ENCODE results near the gene SLC2A13. TPM values are rescaled to one million over a fixed set of nuclear protein-coding genes. Genes with fewer than 3 reads are reported as not detected.

SLC2A13 gene
- total and polyA plus RNA-seq, 4 donors: 1.9 to 20.2 (median 6.9) TPM

DNA sequence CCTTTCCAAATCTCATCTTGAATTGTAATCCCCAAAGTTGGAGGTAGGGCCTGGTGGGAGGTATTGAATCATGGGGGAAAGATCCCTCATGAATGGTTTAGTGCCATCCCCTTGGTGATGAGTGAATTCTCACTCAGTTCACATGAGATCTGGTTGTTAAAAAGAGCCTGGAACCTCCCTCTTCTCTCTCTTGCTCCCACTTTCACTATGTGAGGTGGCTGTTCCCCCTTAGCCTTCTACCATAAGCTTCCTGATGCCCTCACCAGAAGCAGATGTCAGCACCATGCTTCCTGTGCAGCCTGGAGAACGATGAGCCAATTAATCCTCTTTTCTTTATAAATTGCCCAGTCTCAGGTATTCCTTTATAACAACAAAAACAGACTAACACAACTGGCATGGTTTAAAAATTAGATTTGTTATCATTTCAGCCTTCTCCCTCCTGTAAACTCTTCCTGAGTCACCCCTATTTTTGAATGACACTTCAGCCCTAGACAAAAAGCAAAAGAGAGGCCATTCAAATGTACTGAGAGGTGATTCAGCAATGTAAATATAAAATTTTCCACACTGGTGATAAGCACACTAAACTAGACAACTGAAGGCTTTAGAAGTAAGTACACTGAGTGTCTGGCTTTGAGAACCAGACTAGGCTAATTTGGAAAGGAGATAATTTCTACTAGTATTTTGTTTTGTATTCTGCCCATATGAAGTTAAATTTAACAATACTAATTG, 274.1 kb downstream of the SLC2A13 start:
- Histone ChIP-seq H3K27ac (ENCODE audit: low read depth in 1 of 2, low read length in 2 of 2) (peak overlapping the region; percentile 76 to 87), H3K9ac (ENCODE audit: low read depth in 1 of 2, low read length in 2 of 2) (no peak overlapping the region), H3K4me1 (ENCODE audit: control insufficient read depth in 4 of 4, insufficient read depth in 4 of 4, low read length in 3 of 4) (peaks cover 5 to 26% (median 16%) of the 10 kb centered on the region in 4 donors), H3K4me3 (ENCODE audit: low read depth in 1 of 3, low read length in 3 of 3) (no peak overlapping the region), H3K9me3 (ENCODE audit: control insufficient read depth in 4 of 4, low read length in 3 of 4) (no peaks in the 10 kb centered on the region), H3K36me3 (ENCODE audit: control insufficient read depth in 4 of 4, insufficient read depth in 3 of 4, low read depth in 1 of 4, low read length in 3 of 4) (peaks cover 0 to 2% (median 0%) of the 10 kb centered on the region in 4 donors), H3K27me3 (ENCODE audit: control insufficient read depth in 4 of 4, insufficient read depth in 4 of 4, low read length in 3 of 4) (no peaks in the 10 kb centered on the region)
- TF ChIP-seq, protein P1, sequence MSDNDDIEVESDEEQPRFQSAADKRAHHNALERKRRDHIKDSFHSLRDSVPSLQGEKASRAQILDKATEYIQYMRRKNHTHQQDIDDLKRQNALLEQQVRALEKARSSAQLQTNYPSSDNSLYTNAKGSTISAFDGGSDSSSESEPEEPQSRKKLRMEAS (IDR thresholded peaks at IDR 0.05): peak; percentile 21
- peak in 1 of 2 donors; percentile 72 for TF ChIP-seq EGR1 (IDR thresholded peaks at IDR 0.05; ENCODE audit: low read depth in 2 of 2)
- peak; percentile 74 to 91 for TF ChIP-seq JUND (IDR thresholded peaks at IDR 0.05)
- TF ChIP-seq TAF1 (conservative IDR thresholded peaks at IDR 0.05): no peak
- TF ChIP-seq, protein P2, sequence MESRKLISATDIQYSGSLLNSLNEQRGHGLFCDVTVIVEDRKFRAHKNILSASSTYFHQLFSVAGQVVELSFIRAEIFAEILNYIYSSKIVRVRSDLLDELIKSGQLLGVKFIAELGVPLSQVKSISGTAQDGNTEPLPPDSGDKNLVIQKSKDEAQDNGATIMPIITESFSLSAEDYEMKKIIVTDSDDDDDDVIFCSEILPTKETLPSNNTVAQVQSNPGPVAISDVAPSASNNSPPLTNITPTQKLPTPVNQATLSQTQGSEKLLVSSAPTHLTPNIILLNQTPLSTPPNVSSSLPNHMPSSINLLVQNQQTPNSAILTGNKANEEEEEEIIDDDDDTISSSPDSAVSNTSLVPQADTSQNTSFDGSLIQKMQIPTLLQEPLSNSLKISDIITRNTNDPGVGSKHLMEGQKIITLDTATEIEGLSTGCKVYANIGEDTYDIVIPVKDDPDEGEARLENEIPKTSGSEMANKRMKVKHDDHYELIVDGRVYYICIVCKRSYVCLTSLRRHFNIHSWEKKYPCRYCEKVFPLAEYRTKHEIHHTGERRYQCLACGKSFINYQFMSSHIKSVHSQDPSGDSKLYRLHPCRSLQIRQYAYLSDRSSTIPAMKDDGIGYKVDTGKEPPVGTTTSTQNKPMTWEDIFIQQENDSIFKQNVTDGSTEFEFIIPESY (IDR thresholded peaks at IDR 0.05): no peak
- peak; percentile 65 for TF ChIP-seq YY1 (IDR thresholded peaks at IDR 0.05)
- TF ChIP-seq, protein P3, sequence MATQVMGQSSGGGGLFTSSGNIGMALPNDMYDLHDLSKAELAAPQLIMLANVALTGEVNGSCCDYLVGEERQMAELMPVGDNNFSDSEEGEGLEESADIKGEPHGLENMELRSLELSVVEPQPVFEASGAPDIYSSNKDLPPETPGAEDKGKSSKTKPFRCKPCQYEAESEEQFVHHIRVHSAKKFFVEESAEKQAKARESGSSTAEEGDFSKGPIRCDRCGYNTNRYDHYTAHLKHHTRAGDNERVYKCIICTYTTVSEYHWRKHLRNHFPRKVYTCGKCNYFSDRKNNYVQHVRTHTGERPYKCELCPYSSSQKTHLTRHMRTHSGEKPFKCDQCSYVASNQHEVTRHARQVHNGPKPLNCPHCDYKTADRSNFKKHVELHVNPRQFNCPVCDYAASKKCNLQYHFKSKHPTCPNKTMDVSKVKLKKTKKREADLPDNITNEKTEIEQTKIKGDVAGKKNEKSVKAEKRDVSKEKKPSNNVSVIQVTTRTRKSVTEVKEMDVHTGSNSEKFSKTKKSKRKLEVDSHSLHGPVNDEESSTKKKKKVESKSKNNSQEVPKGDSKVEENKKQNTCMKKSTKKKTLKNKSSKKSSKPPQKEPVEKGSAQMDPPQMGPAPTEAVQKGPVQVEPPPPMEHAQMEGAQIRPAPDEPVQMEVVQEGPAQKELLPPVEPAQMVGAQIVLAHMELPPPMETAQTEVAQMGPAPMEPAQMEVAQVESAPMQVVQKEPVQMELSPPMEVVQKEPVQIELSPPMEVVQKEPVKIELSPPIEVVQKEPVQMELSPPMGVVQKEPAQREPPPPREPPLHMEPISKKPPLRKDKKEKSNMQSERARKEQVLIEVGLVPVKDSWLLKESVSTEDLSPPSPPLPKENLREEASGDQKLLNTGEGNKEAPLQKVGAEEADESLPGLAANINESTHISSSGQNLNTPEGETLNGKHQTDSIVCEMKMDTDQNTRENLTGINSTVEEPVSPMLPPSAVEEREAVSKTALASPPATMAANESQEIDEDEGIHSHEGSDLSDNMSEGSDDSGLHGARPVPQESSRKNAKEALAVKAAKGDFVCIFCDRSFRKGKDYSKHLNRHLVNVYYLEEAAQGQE (IDR thresholded peaks at IDR 0.05): peak; percentile 21
- TF ChIP-seq FOXA2 (IDR thresholded peaks at IDR 0.05): peak; percentile 50
- peak; percentile 14 to 42 for TF ChIP-seq RXRA (IDR thresholded peaks at IDR 0.05)
- peak; percentile 14 for TF ChIP-seq FOXA1 (IDR thresholded peaks at IDR 0.05)
- TF ChIP-seq RAD21 (IDR thresholded peaks at IDR 0.05): peak; percentile 38 to 39
- no peak for TF ChIP-seq GABPA (IDR thresholded peaks at IDR 0.05 in 1 of 2, conservative IDR thresholded peaks at IDR 0.05 in 1 of 2)
- peak; percentile 52 for TF ChIP-seq SP1 (IDR thresholded peaks at IDR 0.05)
- TF ChIP-seq HNF4A (conservative IDR thresholded peaks at IDR 0.05): peak; percentile 33 to 63
- DNase-seq (ENCODE audit: low spot score): no peak
- WGBS: 55% methylated on average over 1 of the region's 1 CpG

DNA sequence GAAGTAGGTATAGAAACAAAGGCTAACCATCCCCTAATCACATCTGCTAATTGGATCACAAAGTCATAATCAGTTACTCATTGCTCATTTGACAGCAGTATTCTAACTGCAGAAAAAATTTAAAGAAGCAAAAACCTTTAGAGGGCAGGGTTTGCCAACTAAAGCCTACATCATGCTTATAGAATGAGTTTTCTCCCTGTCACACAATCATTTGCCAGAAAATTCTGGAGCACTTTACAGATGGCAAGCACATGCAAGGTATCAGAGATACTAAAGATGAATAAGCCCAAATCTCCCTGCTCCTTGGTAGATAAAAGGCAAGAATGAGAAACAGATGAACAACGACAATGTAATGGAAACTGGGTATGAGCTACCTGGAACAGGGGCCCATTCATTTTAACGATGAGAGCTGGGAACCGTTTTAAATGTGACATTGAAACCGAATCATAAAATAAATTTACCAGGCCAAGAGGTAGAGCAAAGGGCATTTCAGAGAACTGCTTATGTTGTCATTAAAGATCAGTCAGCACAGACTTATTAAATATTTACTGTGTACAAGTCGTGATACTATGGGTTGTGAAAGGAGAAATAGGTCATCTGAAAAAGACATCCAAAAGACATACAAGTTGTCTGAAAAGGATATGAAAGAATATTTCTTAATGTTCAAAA, 274.9 kb downstream of the SLC2A13 start:
- Histone ChIP-seq H3K4me3 (ENCODE audit: low read depth in 1 of 3, low read length in 3 of 3) (no peak overlapping the region), H3K4me1 (ENCODE audit: control insufficient read depth in 4 of 4, insufficient read depth in 4 of 4, low read length in 3 of 4) (peaks cover 5 to 26% (median 16%) of the 10 kb centered on the region in 4 donors), H3K36me3 (ENCODE audit: control insufficient read depth in 4 of 4, insufficient read depth in 3 of 4, low read depth in 1 of 4, low read length in 3 of 4) (peaks cover 0 to 2% (median 0%) of the 10 kb centered on the region in 4 donors), H3K27ac (ENCODE audit: low read depth in 1 of 2, low read length in 2 of 2) (peak overlapping the region; percentile 76 to 87), H3K27me3 (ENCODE audit: control insufficient read depth in 4 of 4, insufficient read depth in 4 of 4, low read length in 3 of 4) (no peaks in the 10 kb centered on the region), H3K9me3 (ENCODE audit: control insufficient read depth in 4 of 4, low read length in 3 of 4) (no peaks in the 10 kb centered on the region), H3K9ac (ENCODE audit: low read depth in 1 of 2, low read length in 2 of 2) (no peak overlapping the region)
- WGBS: 34% methylated on average over 5 of the region's 5 CpGs
- DNase-seq (ENCODE audit: low spot score): no peak
- TF ChIP-seq GABPA (IDR thresholded peaks at IDR 0.05 in 1 of 2, conservative IDR thresholded peaks at IDR 0.05 in 1 of 2) (no peak), TAF1 (conservative IDR thresholded peaks at IDR 0.05) (no peak), RXRA (IDR thresholded peaks at IDR 0.05) (peak; percentile 60 to 69), FOXA1 (IDR thresholded peaks at IDR 0.05) (peak; percentile 48), SP1 (IDR thresholded peaks at IDR 0.05) (peak; percentile 75), EGR1 (IDR thresholded peaks at IDR 0.05; ENCODE audit: low read depth in 2 of 2) (no peak), HNF4G (IDR thresholded peaks at IDR 0.05) (no peak)
- TF ChIP-seq, protein P4, sequence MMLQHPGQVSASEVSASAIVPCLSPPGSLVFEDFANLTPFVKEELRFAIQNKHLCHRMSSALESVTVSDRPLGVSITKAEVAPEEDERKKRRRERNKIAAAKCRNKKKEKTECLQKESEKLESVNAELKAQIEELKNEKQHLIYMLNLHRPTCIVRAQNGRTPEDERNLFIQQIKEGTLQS (IDR thresholded peaks at IDR 0.05): peak; percentile 23
- TF ChIP-seq, protein P1 (IDR thresholded peaks at IDR 0.05): peak; percentile 72
- TF ChIP-seq, protein P5, sequence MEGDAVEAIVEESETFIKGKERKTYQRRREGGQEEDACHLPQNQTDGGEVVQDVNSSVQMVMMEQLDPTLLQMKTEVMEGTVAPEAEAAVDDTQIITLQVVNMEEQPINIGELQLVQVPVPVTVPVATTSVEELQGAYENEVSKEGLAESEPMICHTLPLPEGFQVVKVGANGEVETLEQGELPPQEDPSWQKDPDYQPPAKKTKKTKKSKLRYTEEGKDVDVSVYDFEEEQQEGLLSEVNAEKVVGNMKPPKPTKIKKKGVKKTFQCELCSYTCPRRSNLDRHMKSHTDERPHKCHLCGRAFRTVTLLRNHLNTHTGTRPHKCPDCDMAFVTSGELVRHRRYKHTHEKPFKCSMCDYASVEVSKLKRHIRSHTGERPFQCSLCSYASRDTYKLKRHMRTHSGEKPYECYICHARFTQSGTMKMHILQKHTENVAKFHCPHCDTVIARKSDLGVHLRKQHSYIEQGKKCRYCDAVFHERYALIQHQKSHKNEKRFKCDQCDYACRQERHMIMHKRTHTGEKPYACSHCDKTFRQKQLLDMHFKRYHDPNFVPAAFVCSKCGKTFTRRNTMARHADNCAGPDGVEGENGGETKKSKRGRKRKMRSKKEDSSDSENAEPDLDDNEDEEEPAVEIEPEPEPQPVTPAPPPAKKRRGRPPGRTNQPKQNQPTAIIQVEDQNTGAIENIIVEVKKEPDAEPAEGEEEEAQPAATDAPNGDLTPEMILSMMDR (IDR thresholded peaks at IDR 0.05; ENCODE audit: low read depth, low read length, missing input control): no peak
- TF ChIP-seq, protein P2 (IDR thresholded peaks at IDR 0.05): peak; percentile 42
